Subcutaneous abdominal adipose tissue (tissue), 5 donors: Measurements from ENCODE around the gene CREBBP.

Experiments
- H3K27ac ChIP-seq: one replicate; pipeline ENCODE4 v1.7.0; 2013; ENCODE audit warnings: low read depth, mild to moderate bottlenecking, inconsistent platforms, low read length, moderate library complexity
- H3K27me3 ChIP-seq, 5 donors: one replicate each; pipeline ENCODE4 v1.7.0; 2013; ENCODE audit warnings: low read length in 5 of 5, inconsistent platforms in 1 of 5; ENCODE audit not compliant: control insufficient read depth in 5 of 5, insufficient read depth in 4 of 5
- H3K36me3 ChIP-seq, 5 donors: one replicate each; pipeline ENCODE4 v1.7.0; 2013; ENCODE audit warnings: low read length in 5 of 5; ENCODE audit not compliant: control insufficient read depth in 5 of 5, insufficient read depth in 5 of 5
- H3K4me1 ChIP-seq, 5 donors: one replicate each; pipeline ENCODE4 v1.7.0; 2013; ENCODE audit warnings: low read length in 5 of 5, mild to moderate bottlenecking in 3 of 5, moderate library complexity in 1 of 5; ENCODE audit not compliant: control insufficient read depth in 5 of 5, insufficient read depth in 5 of 5
- H3K4me3 ChIP-seq, 5 donors: one replicate each; pipeline ENCODE4 v1.7.0; 2013; ENCODE audit warnings: low read length in 5 of 5, low read depth in 1 of 5
- H3K9ac ChIP-seq, 5 donors: one replicate each; pipeline ENCODE4 v1.7.0; 2013; ENCODE audit warnings: low read length in 5 of 5, mild to moderate bottlenecking in 4 of 5, moderate library complexity in 3 of 5
- H3K9me3 ChIP-seq, 5 donors: one replicate each; pipeline ENCODE4 v1.7.0; 2013; ENCODE audit warnings: low read length in 5 of 5; ENCODE audit not compliant: control insufficient read depth in 5 of 5
- donor health status: healthy.
- donor health status: healthy.
- donor health status: healthy.
- donor health status: healthy.
- donor health status: healthy.

Gene CREBBP

GRCh38 chr16:3734084-3734757, 146.3 kb downstream of the CREBBP start:
- H3K4me1 ChIP-seq = no peaks in the 10 kb centered on the region
- H3K9me3 ChIP-seq = no peaks in the 10 kb centered on the region
- H3K27ac ChIP-seq = no peak overlapping the region
- H3K36me3 ChIP-seq = peaks cover 0 to 95% (median 87%) of the 10 kb centered on the region in 5 donors
- H3K4me3 ChIP-seq = no peak overlapping the region
- no peaks in the 10 kb centered on the region for H3K27me3 ChIP-seq
- H3K9ac ChIP-seq = no peak overlapping the region

GRCh38 chr16:3732171-3732570, 148.3 kb downstream of the CREBBP start:
- Histone ChIP-seq H3K27ac (no peak overlapping the region), H3K36me3 (peaks cover 0 to 93% (median 89%) of the 10 kb centered on the region in 5 donors)

GRCh38 chr16:3731126-3731935, 149.2 kb downstream of the CREBBP start:
- peaks cover 3 to 91% (median 84%) of the 10 kb centered on the region in 5 donors for H3K36me3 ChIP-seq
- H3K4me3 ChIP-seq = no peak overlapping the region
- H3K9me3 ChIP-seq = no peaks in the 10 kb centered on the region
- no peak overlapping the region for H3K27ac ChIP-seq
- no peaks in the 10 kb centered on the region for H3K27me3 ChIP-seq
- H3K9ac ChIP-seq = no peak overlapping the region
- no peaks in the 10 kb centered on the region for H3K4me1 ChIP-seq

More at GRCh38 chr16:3732171-3732570, 148.3 kb downstream of the CREBBP start:
- H3K4me1 ChIP-seq = no peaks in the 10 kb centered on the region
- H3K9me3 ChIP-seq = no peaks in the 10 kb centered on the region
- H3K27me3 ChIP-seq = no peaks in the 10 kb centered on the region
- no peak overlapping the region for H3K4me3 ChIP-seq
- no peak overlapping the region for H3K9ac ChIP-seq

- Histone ChIP-seq H3K9ac (no peak overlapping the region), H3K27me3 (no peaks in the 10 kb centered on the region), H3K9me3 (no peaks in the 10 kb centered on the region), H3K27ac (no peak overlapping the region), H3K36me3 (peaks cover 3 to 88% (median 81%) of the 10 kb centered on the region in 5 donors), H3K4me1 (no peaks in the 10 kb centered on the region), H3K4me3 (no peak overlapping the region)
These were observed 150.1 kb downstream of the CREBBP start for GRCh38 chr16:3730161-3731125.

- Histone ChIP-seq H3K27me3 (no peaks in the 10 kb centered on the region), H3K4me3 (no peak overlapping the region), H3K4me1 (no peaks in the 10 kb centered on the region), H3K36me3 (peaks cover 3 to 78% (median 71%) of the 10 kb centered on the region in 5 donors), H3K9me3 (no peaks in the 10 kb centered on the region), H3K9ac (no peak overlapping the region), H3K27ac (no peak overlapping the region)
These were observed 151.1 kb downstream of the CREBBP start for GRCh38 chr16:3729161-3730112.

DNA sequence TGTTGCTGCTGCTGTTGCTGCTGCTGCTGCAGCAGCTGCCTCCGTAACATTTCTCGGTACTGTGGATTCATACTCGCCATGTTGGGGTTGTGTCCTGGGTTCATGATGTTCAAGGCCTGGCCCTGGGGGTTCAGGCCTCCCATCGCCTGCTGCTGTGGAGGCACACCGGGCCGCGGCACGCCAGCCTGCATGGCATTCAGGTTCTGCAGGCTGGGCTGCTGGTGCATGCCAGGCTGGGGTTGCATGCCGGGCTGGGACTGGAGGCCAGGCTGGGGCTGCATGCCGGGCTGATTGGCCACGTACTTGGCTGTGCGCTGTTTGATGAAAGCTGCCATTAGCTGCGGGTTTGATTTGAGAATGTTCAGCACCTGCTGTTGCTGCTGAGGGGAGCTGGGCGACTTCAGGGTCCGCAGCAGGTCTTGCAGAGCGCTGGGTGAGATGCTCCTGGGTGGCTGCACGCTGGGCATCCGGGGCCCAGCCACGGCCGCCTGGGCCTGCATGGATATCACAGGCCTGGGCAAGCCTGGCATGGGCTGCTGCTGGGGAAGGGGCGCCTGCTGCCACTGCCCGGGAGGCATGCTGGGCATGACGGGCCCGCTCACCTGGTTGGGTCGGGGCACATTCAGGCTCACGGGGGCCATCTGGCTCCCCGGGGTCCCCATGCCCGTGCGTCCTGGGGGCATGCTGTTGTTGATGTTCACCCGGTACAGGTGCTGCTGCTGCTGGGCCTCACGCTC, 151.9 kb downstream of the CREBBP start:
- peaks cover 3 to 71% (median 64%) of the 10 kb centered on the region in 5 donors for H3K36me3 ChIP-seq
- H3K27me3 ChIP-seq = no peaks in the 10 kb centered on the region
- no peak overlapping the region for H3K27ac ChIP-seq
- no peaks in the 10 kb centered on the region for H3K9me3 ChIP-seq
- no peak overlapping the region for H3K4me3 ChIP-seq
- H3K9ac ChIP-seq = no peak overlapping the region
- no peaks in the 10 kb centered on the region for H3K4me1 ChIP-seq

GRCh38 chr16:3727806-3728381, 152.6 kb downstream of the CREBBP start:
- no peak overlapping the region for H3K27ac ChIP-seq
- H3K9me3 ChIP-seq = no peaks in the 10 kb centered on the region
- H3K9ac ChIP-seq = no peak overlapping the region
- H3K36me3 ChIP-seq = peaks cover 3 to 66% (median 60%) of the 10 kb centered on the region in 5 donors
- H3K27me3 ChIP-seq = no peaks in the 10 kb centered on the region
- no peak overlapping the region for H3K4me3 ChIP-seq
- no peaks in the 10 kb centered on the region for H3K4me1 ChIP-seq

GRCh38 chr16:3726021-3726687, 154.4 kb downstream of the CREBBP start:
- Histone ChIP-seq H3K36me3 (peaks cover 3 to 49% (median 43%) of the 10 kb centered on the region in 5 donors), H3K9ac (no peak overlapping the region), H3K27me3 (no peaks in the 10 kb centered on the region), H3K9me3 (no peaks in the 10 kb centered on the region), H3K27ac (no peak overlapping the region), H3K4me1 (no peaks in the 10 kb centered on the region), H3K4me3 (no peak overlapping the region)
